Measurements from ENCODE around the gene KIFC1. TPM values are rescaled to one million over a fixed set of nuclear protein-coding genes. Genes with fewer than 3 reads are reported as not detected.

Gene KIFC1
- total and polyA plus RNA-seq, 9 of the 15 experiments (the other 6 are each of a cell fraction or from before 2014, with no cell fraction given) = 1.3 to 95.2 (median 76.9) TPM

- no peak for TF ChIP-seq MEF2A (IDR thresholded peaks at IDR 0.05; ENCODE audit: control insufficient read depth, low read depth, low read length)
- TF ChIP-seq NR1H2 (CRISPR knock-in tag; IDR thresholded peaks at IDR 0.05) = 0 out of 2 replicates have a peak, but pooled peaks have one; percentile 16
- no peak for TF ChIP-seq YBX1 (IDR thresholded peaks at IDR 0.05)
- TF ChIP-seq ETV6 (IDR thresholded peaks at IDR 0.05; ENCODE audit: borderline replicate concordance in 1 of 2, low read depth in 2 of 2, low read length in 1 of 2) = 0 out of 4 replicates have a peak, but pooled peaks of 1 of the 2 experiments have one; percentile 5
- no peak for TF ChIP-seq ETV6 (CRISPR knock-in tag; IDR thresholded peaks at IDR 0.05; ENCODE audit: borderline replicate concordance)
- no peak for TF ChIP-seq FOXA3 (CRISPR knock-in tag; conservative IDR thresholded peaks at IDR 0.05 in 1 of 2, IDR thresholded peaks at IDR 0.05 in 1 of 2)
- TF ChIP-seq ZNF23 (CRISPR knock-in tag; IDR thresholded peaks at IDR 0.05) = no peak
- TF ChIP-seq KLF10 (CRISPR knock-in tag; IDR thresholded peaks at IDR 0.05) = no peak
- TF ChIP-seq NCOR1 (IDR thresholded peaks at IDR 0.05) = no peak
- 0 out of 2 replicates have a peak, but pooled peaks have one; percentile 44 for TF ChIP-seq CEBPG (CRISPR knock-in tag; IDR thresholded peaks at IDR 0.05)
- TF ChIP-seq CEBPG (tag; conservative IDR thresholded peaks at IDR 0.05 in 1 of 2, IDR thresholded peaks at IDR 0.05 in 1 of 2) = peak; percentile 74 to 84
- TF ChIP-seq E2F3 (CRISPR knock-in tag; IDR thresholded peaks at IDR 0.05) = peak; percentile 27; the same call in 1 of the 2 replicates
- 0 out of 2 replicates have a peak, but pooled peaks have one; percentile 27 for TF ChIP-seq NFXL1 (CRISPR knock-in tag; IDR thresholded peaks at IDR 0.05)
- peak; percentile 5; the same call in 1 of the 2 replicates for TF ChIP-seq CBFA2T3 (IDR thresholded peaks at IDR 0.05)
- no peak for TF ChIP-seq ZNF785 (CRISPR knock-in tag; IDR thresholded peaks at IDR 0.05)
- TF ChIP-seq, protein P1, sequence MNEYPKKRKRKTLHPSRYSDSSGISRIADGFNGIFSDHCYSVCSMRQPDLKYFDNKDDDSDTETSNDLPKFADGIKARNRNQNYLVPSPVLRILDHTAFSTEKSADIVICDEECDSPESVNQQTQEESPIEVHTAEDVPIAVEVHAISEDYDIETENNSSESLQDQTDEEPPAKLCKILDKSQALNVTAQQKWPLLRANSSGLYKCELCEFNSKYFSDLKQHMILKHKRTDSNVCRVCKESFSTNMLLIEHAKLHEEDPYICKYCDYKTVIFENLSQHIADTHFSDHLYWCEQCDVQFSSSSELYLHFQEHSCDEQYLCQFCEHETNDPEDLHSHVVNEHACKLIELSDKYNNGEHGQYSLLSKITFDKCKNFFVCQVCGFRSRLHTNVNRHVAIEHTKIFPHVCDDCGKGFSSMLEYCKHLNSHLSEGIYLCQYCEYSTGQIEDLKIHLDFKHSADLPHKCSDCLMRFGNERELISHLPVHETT (CRISPR knock-in tag; conservative IDR thresholded peaks at IDR 0.05 in 1 of 2, IDR thresholded peaks at IDR 0.05 in 1 of 2) = no peak
- TF ChIP-seq, protein P2, sequence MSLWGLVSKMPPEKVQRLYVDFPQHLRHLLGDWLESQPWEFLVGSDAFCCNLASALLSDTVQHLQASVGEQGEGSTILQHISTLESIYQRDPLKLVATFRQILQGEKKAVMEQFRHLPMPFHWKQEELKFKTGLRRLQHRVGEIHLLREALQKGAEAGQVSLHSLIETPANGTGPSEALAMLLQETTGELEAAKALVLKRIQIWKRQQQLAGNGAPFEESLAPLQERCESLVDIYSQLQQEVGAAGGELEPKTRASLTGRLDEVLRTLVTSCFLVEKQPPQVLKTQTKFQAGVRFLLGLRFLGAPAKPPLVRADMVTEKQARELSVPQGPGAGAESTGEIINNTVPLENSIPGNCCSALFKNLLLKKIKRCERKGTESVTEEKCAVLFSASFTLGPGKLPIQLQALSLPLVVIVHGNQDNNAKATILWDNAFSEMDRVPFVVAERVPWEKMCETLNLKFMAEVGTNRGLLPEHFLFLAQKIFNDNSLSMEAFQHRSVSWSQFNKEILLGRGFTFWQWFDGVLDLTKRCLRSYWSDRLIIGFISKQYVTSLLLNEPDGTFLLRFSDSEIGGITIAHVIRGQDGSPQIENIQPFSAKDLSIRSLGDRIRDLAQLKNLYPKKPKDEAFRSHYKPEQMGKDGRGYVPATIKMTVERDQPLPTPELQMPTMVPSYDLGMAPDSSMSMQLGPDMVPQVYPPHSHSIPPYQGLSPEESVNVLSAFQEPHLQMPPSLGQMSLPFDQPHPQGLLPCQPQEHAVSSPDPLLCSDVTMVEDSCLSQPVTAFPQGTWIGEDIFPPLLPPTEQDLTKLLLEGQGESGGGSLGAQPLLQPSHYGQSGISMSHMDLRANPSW (CRISPR knock-in tag; IDR thresholded peaks at IDR 0.05) = no peak
- TF ChIP-seq ZNF274 (IDR thresholded peaks at IDR 0.05; ENCODE audit: borderline replicate concordance, low read depth, low read length) = no peak
- TF ChIP-seq ZNF354B (CRISPR knock-in tag; IDR thresholded peaks at IDR 0.05) = no peak
- peak; percentile 63; the same call in 1 of the 2 replicates for TF ChIP-seq HDAC8 (tag; IDR thresholded peaks at IDR 0.05)
- TF ChIP-seq THAP7 (CRISPR knock-in tag; IDR thresholded peaks at IDR 0.05) = no peak
- peak; percentile 61; the same call in 1 of the 2 replicates for TF ChIP-seq ZNF668 (CRISPR knock-in tag; IDR thresholded peaks at IDR 0.05)
- TF ChIP-seq CGGBP1 (CRISPR knock-in tag; IDR thresholded peaks at IDR 0.05) = no peak
- TF ChIP-seq DLX4 (CRISPR knock-in tag; IDR thresholded peaks at IDR 0.05) = no peak
- 0 out of 4 replicates have a peak, but pooled peaks of 1 of the 2 experiments have one; percentile 17 for TF ChIP-seq CSDE1 (IDR thresholded peaks at IDR 0.05)
Observed at GRCh38 chr6:33390767-33391277, 801 bp upstream of the KIFC1 start (continued).
